Activated naive CD4-positive, alpha-beta T cell treated with anti-CD3 and anti-CD28 coated beads, Interleukin-2, amount 10 ng/mL, durations not matched to agents 7 days and 5 days (primary cell): ENCODE results near the gene PLEKHG2.
"Not testable (repeated sequence)": the region's sequence is repeated elsewhere in the genome, so short reads cannot be mapped to it uniquely, and the experiment has no call there.

Experiments
- CTCF ChIA-PET: fragments of 350-600 bp; sonication (Branson Sonifier 250); formaldehyde crosslinking; loops from one replicate; lab custom pipeline; 2021; ENCODE audit warnings: antibody characterized with exemption; lab: Charles Lee
- DNase-seq: peaks from one replicate; pipeline ENCODE4 v3.0.0-alpha.2; 2020
- H3K27ac Mint-ChIP-seq: one replicate; pipeline ENCODE4 v1.8.0; 2021; ENCODE audit warnings: mild to moderate bottlenecking, moderate library complexity, mixed read lengths
- H3K27me3 Mint-ChIP-seq: one replicate; pipeline ENCODE4 v1.8.0; 2021; ENCODE audit warnings: mild to moderate bottlenecking, mixed read lengths
- H3K36me3 Mint-ChIP-seq: one replicate; pipeline ENCODE4 v1.8.0; 2021; ENCODE audit warnings: mixed read lengths
- H3K4me1 Mint-ChIP-seq: one replicate; pipeline ENCODE4 v1.8.0; 2021; ENCODE audit warnings: mixed read lengths
- H3K4me3 Mint-ChIP-seq: one replicate; pipeline ENCODE4 v1.8.0; 2021; ENCODE audit warnings: mild to moderate bottlenecking, moderate library complexity, mixed read lengths
- H3K9me3 Mint-ChIP-seq: one replicate; pipeline ENCODE4 v1.8.0; 2021; ENCODE audit warnings: mixed read lengths

PLEKHG2 gene, protein sequence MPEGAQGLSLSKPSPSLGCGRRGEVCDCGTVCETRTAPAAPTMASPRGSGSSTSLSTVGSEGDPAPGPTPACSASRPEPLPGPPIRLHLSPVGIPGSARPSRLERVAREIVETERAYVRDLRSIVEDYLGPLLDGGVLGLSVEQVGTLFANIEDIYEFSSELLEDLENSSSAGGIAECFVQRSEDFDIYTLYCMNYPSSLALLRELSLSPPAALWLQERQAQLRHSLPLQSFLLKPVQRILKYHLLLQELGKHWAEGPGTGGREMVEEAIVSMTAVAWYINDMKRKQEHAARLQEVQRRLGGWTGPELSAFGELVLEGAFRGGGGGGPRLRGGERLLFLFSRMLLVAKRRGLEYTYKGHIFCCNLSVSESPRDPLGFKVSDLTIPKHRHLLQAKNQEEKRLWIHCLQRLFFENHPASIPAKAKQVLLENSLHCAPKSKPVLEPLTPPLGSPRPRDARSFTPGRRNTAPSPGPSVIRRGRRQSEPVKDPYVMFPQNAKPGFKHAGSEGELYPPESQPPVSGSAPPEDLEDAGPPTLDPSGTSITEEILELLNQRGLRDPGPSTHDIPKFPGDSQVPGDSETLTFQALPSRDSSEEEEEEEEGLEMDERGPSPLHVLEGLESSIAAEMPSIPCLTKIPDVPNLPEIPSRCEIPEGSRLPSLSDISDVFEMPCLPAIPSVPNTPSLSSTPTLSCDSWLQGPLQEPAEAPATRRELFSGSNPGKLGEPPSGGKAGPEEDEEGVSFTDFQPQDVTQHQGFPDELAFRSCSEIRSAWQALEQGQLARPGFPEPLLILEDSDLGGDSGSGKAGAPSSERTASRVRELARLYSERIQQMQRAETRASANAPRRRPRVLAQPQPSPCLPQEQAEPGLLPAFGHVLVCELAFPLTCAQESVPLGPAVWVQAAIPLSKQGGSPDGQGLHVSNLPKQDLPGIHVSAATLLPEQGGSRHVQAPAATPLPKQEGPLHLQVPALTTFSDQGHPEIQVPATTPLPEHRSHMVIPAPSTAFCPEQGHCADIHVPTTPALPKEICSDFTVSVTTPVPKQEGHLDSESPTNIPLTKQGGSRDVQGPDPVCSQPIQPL (N-terminal part only)

DNA sequence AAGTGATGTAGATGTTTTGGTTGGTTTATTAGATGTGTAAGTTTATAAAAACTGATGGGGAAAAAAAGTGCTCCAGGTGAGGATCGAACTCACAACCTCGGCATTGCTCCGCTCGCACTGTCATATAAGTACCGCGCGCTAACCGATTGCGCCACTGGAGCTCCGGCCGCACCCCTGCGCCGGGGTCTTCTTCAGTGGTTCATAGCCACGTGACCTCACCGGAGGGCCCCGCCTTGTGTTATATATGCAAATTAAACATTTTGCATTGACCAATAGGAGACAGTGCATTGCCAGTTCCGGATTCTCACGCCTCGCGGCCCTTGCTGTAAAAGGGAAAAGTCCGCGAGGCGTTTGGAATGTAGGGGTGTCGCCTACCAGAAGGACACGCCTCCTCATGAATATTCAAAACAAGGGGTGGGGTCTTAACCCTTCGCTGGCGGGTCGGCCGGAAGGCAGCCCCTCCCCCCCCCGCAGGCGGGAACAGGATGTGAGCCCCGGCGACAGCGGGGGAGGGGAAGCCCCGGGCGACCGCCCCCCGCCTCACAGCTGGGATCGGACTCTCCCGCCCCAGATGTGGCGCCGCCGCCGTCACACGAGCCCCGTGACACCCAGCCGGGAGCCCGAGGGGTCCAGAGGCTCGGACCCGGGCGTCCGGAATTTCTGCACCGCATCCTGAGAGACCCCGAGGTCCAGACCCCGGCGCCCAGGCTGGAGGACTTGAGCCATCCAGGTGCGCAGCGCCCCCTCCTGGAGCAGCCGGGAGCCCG lies at the start of gene PLEKHG2:
TSS of gene PLEKHG2 (plus strand) at position 570 of the 767 bp plus-strand sequence. CDS start 1,418 bp downstream, outside the sequence.
- CTCF ChIA-PET, result interaction anchor here (1.1 to 2.3 kb wide), 10 partner anchors 10 to 287 kb away, joined by 3 to 96 read pairs (median 6); partner anchors contain the start of genes MED29, PAF1, RPS16 and SAMD4B
- Mint-ChIP-seq H3K27ac (peak within 1 kb of the TSS; percentile 92), H3K36me3 (peaks cover 44% of the 10 kb centered on the region), H3K27me3 (peaks cover 5% of the 10 kb centered on the region), H3K9me3 (no peaks in the 10 kb centered on the region), H3K4me3 (peak within 1 kb of the TSS; percentile 90), H3K4me1 (peaks cover 37% of the 10 kb centered on the region)
- DNase-seq, result peak; percentile 97

DNA sequence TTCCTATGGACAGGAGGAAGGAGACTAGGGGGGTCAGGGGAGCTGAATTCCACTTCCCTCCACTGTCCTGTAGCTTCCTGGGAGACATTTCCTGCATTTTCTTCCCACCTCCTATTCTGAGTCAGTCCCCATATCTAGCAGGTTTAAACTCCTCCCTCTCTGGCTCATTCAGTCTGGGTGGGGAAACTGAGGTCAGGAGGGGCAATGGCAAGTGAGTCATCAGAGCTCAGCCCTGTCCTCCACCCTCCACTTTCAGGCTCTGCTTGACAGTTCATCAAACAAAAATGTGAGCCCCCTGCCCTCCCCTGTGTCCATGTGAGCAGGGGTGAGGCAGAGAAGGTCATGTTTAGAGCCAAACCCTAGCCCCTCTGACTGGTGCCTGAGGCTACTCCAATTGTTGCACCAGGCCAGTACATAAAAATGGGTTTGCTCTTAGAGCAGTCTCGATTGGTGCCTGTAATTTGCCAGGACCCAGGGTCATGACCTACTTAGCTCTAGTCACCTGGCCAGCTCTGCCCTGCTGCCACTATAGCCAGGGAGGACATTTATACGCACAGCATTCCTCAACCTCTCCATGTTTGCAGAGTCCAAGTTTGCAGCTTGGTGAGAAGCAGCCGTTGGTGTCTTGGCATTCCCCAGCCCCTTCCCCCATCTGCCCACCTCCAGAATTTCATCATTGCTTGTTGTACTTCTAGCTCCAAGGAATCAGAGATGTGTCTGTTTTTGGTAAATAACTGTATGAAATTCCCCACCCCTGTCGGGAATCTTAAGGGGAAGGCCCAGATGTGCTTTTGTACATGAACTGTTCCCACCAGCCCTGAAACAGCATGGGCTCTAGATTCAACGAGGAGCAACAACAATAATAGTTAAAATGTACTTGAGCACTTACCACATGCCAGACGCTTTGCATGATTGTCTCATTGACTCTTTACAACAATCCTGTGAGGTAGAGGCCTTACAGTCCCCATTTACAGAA lies 49.5 kb upstream of the PLEKHG2 start:
- H3K27ac Mint-ChIP-seq, result no peak overlapping the region
- no peak overlapping the region for H3K4me3 Mint-ChIP-seq
- H3K4me1 Mint-ChIP-seq, result no peaks in the 10 kb centered on the region
- H3K36me3 Mint-ChIP-seq, result peaks cover 27% of the 10 kb centered on the region
- H3K27me3 Mint-ChIP-seq, result no peaks in the 10 kb centered on the region
- no peaks in the 10 kb centered on the region for H3K9me3 Mint-ChIP-seq
- no peak for DNase-seq
- CTCF ChIA-PET, result interaction anchor here (1.5 kb wide), 1 partner anchor 13 kb away, joined by 4 read pairs; no protein-coding TSS in a partner anchor

DNA sequence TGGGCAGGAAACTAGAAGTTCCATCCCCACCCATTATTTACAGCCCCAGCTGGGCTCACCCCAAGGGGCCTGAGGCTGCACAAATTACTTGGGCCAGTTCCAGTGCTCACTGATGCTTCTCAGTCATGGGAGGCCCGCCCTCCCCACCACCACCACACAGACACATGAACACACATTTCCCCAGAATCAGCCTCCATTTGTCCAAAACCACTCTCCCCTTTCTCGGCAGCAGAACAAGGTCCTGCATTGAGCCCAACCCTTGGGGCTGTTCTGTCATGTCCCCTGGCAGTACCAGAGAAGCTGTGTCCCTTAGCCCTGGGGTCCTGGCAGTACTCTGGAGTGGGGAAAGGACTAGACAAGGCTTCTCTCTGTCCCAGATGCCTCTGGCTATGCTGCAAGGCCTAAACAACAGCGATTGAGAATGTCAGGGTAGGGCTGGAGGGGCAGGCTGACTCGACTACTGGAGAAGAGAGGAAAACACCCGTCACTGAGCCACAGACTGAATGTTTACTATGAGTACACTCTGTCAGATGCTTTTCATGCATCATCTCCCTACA lies 48.5 kb upstream of the PLEKHG2 start:
- no peak for DNase-seq
- H3K4me3 Mint-ChIP-seq, result no peak overlapping the region
- H3K9me3 Mint-ChIP-seq, result no peaks in the 10 kb centered on the region
- no peaks in the 10 kb centered on the region for H3K27me3 Mint-ChIP-seq
- no peaks in the 10 kb centered on the region for H3K4me1 Mint-ChIP-seq
- CTCF ChIA-PET, result interaction anchor here (1.5 kb wide), 1 partner anchor 14 kb away, joined by 4 read pairs; no protein-coding TSS in a partner anchor
- no peak overlapping the region for H3K27ac Mint-ChIP-seq
- peaks cover 28% of the 10 kb centered on the region for H3K36me3 Mint-ChIP-seq

DNA sequence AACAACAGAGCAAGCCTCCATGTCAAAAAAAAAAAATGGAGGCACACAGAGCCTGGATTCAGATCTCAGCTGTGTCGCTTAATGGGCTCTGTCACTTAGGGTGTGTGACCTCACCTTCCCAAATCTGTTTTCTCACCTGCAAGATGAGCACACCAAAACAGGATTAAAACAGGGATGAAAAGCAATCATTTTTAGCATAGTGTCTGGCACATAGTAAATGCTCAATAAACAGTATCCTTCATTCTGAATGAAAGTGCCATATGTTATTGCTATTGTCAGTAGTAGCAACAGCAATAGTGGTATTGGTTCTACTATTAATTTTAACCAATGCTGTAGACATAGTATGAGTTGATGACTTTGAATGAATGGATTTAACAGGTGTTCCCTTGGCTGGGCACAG lies 46.9 kb upstream of the PLEKHG2 start:
- Mint-ChIP-seq H3K9me3 (no peaks in the 10 kb centered on the region), H3K27ac (no peak overlapping the region), H3K36me3 (peaks cover 28% of the 10 kb centered on the region), H3K27me3 (no peaks in the 10 kb centered on the region), H3K4me3 (no peak overlapping the region), H3K4me1 (no peaks in the 10 kb centered on the region)
- CTCF ChIA-PET, result no interaction called here
- DNase-seq, result no peak

DNA sequence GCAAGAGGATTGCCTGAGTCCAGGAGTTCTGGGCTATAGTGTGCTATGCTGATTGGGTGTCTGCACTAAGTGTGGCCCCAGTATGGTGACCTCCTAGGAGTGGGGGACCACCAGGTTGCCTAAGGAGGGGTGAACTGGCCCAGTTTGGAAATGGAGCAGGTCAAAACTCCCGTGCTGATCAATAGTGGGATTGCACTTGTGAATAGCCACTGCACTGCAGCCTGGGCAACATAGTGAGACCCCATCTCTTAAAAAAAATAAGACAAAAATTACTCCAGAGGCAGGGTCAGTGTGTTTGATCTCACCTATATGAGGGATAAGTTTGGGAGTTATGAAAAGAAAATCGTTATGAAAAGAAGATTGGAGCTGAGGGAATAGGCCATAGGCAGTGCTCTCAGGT lies 43.3 kb upstream of the PLEKHG2 start:
- no peaks in the 10 kb centered on the region for H3K9me3 Mint-ChIP-seq
- H3K36me3 Mint-ChIP-seq, result peaks cover 28% of the 10 kb centered on the region
- no peak for DNase-seq
- no peaks in the 10 kb centered on the region for H3K4me1 Mint-ChIP-seq
- no peak overlapping the region for H3K27ac Mint-ChIP-seq
- no peak overlapping the region for H3K4me3 Mint-ChIP-seq
- CTCF ChIA-PET, result interaction anchor here (1.1 kb wide), 1 partner anchor 10 kb away, joined by 4 read pairs; no protein-coding TSS in a partner anchor
- H3K27me3 Mint-ChIP-seq, result no peaks in the 10 kb centered on the region

DNA sequence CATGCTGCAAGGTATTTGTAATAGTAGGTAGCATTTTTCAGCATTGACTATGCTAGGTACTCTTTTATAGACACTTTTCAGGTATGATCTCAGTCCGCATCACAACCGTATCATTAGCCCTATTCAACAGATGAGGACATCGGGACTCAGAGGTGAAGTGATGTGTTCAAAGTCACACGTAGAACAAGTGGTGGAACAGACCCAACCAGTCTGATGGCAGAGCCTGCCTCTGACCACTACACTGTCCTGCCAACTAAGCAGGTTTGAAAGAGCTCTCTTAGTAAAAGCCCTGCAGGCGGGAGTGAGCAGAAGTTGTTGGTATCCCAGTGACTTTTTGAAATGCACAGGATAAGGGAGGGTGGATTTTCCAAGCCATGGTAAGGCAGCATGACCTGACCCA lies 41.7 kb upstream of the PLEKHG2 start:
- no peak overlapping the region for H3K4me3 Mint-ChIP-seq
- CTCF ChIA-PET, result no interaction called here
- H3K27me3 Mint-ChIP-seq, result no peaks in the 10 kb centered on the region
- peaks cover 24% of the 10 kb centered on the region for H3K36me3 Mint-ChIP-seq
- peak overlapping the region; percentile 9 for H3K27ac Mint-ChIP-seq
- no peak for DNase-seq
- H3K4me1 Mint-ChIP-seq, result no peaks in the 10 kb centered on the region
- H3K9me3 Mint-ChIP-seq, result no peaks in the 10 kb centered on the region

- CTCF ChIA-PET, result no interaction called here
Observed at GRCh38 chr19:39372047-39372802, 40.2 kb upstream of the PLEKHG2 start.

GRCh38 chr19:39372941-39373340 lies 39.5 kb upstream of the PLEKHG2 start:
- Mint-ChIP-seq H3K36me3 (peaks cover 32% of the 10 kb centered on the region), H3K27me3 (no peaks in the 10 kb centered on the region), H3K27ac (no peak overlapping the region), H3K9me3 (no peaks in the 10 kb centered on the region), H3K4me3 (no peak overlapping the region), H3K4me1 (no peaks in the 10 kb centered on the region)
- DNase-seq, result no peak
- CTCF ChIA-PET, result no interaction called here

More at GRCh38 chr19:39372047-39372802, 40.2 kb upstream of the PLEKHG2 start:
- no peaks in the 10 kb centered on the region for H3K27me3 Mint-ChIP-seq
- H3K27ac Mint-ChIP-seq, result no peak overlapping the region
- no peak overlapping the region for H3K4me3 Mint-ChIP-seq
- peaks cover 28% of the 10 kb centered on the region for H3K36me3 Mint-ChIP-seq
- H3K9me3 Mint-ChIP-seq, result no peaks in the 10 kb centered on the region
- DNase-seq, result no peak
- no peaks in the 10 kb centered on the region for H3K4me1 Mint-ChIP-seq

DNA sequence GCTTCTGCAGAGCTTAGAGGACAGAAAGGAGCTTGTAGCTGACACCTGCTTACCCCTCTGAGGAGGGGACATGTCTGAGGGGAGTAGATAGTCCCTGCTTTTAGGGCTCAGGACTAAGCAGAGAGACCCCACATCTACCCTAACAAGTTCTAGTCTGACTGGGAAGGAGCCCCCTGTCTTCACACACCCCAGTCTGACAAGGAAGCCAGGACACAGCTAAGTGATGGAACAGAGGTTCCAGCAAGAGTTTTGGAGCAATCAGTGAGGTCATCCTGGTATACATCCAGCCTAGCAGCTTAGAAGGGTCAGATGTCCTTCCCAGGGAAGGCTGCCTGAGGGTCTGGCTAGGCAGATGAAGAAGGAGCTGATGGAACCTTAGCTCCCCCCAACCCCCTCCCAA lies 36.5 kb upstream of the PLEKHG2 start:
- Mint-ChIP-seq H3K4me1 (no peaks in the 10 kb centered on the region), H3K27ac (no peak overlapping the region), H3K27me3 (no peaks in the 10 kb centered on the region), H3K36me3 (peaks cover 26% of the 10 kb centered on the region), H3K9me3 (no peaks in the 10 kb centered on the region), H3K4me3 (no peak overlapping the region)
- DNase-seq, result no peak
- CTCF ChIA-PET, result no interaction called here

DNA sequence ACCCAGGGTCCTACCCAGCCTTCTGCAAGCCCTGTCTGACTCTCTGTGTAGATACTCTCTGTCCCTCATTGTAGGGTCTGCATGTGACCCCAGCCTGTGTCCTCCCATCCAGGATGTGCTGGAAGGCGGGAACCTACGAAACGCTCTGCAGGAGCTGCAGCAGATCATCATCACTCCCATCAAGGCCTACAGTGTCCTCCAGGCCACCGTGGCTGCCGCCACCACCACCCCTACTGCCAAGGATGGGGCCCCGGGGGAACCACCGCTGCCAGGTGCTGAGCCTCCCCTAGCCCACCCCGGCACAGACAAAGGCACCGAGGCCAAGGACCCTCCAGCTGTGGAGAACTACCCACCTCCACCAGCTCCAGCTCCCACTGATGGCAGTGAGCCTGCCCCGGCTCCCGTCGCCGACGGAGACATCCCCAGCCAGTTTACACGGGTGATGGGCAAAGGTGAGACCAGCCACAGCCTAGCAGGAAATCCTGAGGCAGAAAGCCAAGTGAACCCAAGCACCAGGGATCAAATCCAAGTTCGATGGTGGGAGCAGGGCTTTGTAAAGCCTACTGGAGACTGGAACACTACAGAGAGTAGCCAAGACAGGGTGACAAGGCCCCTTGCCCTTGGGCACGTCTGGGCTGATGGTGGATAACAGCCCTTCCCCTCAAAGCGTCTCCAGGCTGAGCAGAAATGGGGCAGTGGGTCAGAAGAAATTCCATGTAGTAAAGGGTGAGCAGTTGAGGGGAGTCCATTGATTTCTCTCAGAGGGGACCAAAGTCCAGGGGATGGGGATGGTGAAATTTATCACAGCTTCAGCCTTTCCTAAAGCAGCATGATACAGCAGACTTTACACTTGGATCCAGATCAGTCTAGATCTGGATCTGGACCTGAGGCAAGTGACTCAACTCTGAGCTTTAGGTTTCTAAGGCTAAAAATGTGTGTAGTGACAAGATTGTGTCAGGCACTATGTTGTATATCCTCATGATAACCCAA lies 34.8 kb upstream of the PLEKHG2 start:
- Mint-ChIP-seq H3K36me3 (peaks cover 30% of the 10 kb centered on the region), H3K27ac (peak overlapping the region; percentile 28), H3K27me3 (no peaks in the 10 kb centered on the region), H3K4me1 (no peaks in the 10 kb centered on the region), H3K9me3 (no peaks in the 10 kb centered on the region), H3K4me3 (no peak overlapping the region)
- CTCF ChIA-PET, result interaction anchor here (0.6 kb wide), 1 partner anchor 50 kb away, joined by 3 read pairs; no protein-coding TSS in a partner anchor
- DNase-seq, result no peak

- peaks cover 39% of the 10 kb centered on the region for H3K36me3 Mint-ChIP-seq
- H3K9me3 Mint-ChIP-seq, result not testable (repeated sequence)
Observed at GRCh38 chr19:39379366-39379765, 33.1 kb upstream of the PLEKHG2 start.

More at GRCh38 chr19:39379366-39379765, 33.1 kb upstream of the PLEKHG2 start:
- H3K4me1 Mint-ChIP-seq, H3K27ac Mint-ChIP-seq, DNase-seq, H3K27me3 Mint-ChIP-seq, CTCF ChIA-PET, H3K4me3 Mint-ChIP-seq: not testable (repeated sequence)
